ENCODE data around the gene B3GNT8.
A peak's percentile ranks its signal among the peaks of the same experiment; 100 is the strongest.
"Not testable (repeated sequence)": the region's sequence is repeated elsewhere in the genome, so short reads cannot be mapped to it uniquely, and the experiment has no call there.

B3GNT8 gene

GRCh38 chr19:41426952-41427646, at the start of gene B3GNT8:
Gene B3GNT8 (minus strand): TSS chr19:41427374. CDS start chr19:41426778, 596 bp downstream.
- peak; percentile 96 for DNase-seq (ENCODE audit: low spot score)

GRCh38 chr19:41476583-41476982, 49.4 kb upstream of the B3GNT8 start:
- no peak for DNase-seq (ENCODE audit: low spot score)

GRCh38 chr19:41463257-41464256, 36.4 kb upstream of the B3GNT8 start:
- DNase-seq (ENCODE audit: low spot score), result not testable (repeated sequence)

GRCh38 chr19:41462497-41462896, 35.3 kb upstream of the B3GNT8 start:
- no peak for DNase-seq (ENCODE audit: low spot score)

- no peak for DNase-seq (ENCODE audit: low spot score)
Measured at GRCh38 chr19:41457241-41457640, 30.1 kb upstream of the B3GNT8 start.

- DNase-seq (ENCODE audit: low spot score), result no peak
Measured at GRCh38 chr19:41456342-41456918, 29.3 kb upstream of the B3GNT8 start.

- no peak for DNase-seq (ENCODE audit: low spot score)
Measured at GRCh38 chr19:41455936-41456335, 28.8 kb upstream of the B3GNT8 start.

- no peak for DNase-seq (ENCODE audit: low spot score)
Measured at GRCh38 chr19:41452584-41453275, 25.6 kb upstream of the B3GNT8 start.

GRCh38 chr19:41449865-41450178, 22.6 kb upstream of the B3GNT8 start:
- no peak for DNase-seq (ENCODE audit: low spot score)

GRCh38 chr19:41449079-41449864, 22.1 kb upstream of the B3GNT8 start:
- peak; percentile 95 for DNase-seq (ENCODE audit: low spot score)

- DNase-seq (ENCODE audit: low spot score), result no peak
Measured at GRCh38 chr19:41447732-41448332, 20.7 kb upstream of the B3GNT8 start.

GRCh38 chr19:41445575-41445974, 18.4 kb upstream of the B3GNT8 start:
- DNase-seq (ENCODE audit: low spot score), result no peak

- DNase-seq (ENCODE audit: low spot score), result no peak
Measured at GRCh38 chr19:41443813-41444455, 16.8 kb upstream of the B3GNT8 start.

GRCh38 chr19:41442473-41443355, 15.5 kb upstream of the B3GNT8 start, which contains the start of gene ERICH4:
Gene ERICH4 (plus strand): TSS chr19:41443156. CDS start chr19:41443170, 14 bp downstream.
- DNase-seq (ENCODE audit: low spot score), result no peak

- no peak for DNase-seq (ENCODE audit: low spot score)
Measured at GRCh38 chr19:41441321-41441945, 14.3 kb upstream of the B3GNT8 start.

GRCh38 chr19:41439441-41440222, 12.5 kb upstream of the B3GNT8 start, which contains the start of gene DMAC2:
Gene DMAC2 (minus strand): TSS chr19:41439912. CDS start chr19:41439899, 13 bp downstream.
- DNase-seq (ENCODE audit: low spot score), result peak; percentile 96

- no peak for DNase-seq (ENCODE audit: low spot score)
Measured at GRCh38 chr19:41437944-41438574, 10.9 kb upstream of the B3GNT8 start.

GRCh38 chr19:41436674-41436951, 9.4 kb upstream of the B3GNT8 start:
- no peak for DNase-seq (ENCODE audit: low spot score)

All from iPS-NIHi11 (cell line).